Lung (tissue), 12 donors: ENCODE measurements around the gene LRIF1. TPM values are rescaled to one million over a fixed set of nuclear protein-coding genes. Genes with fewer than 3 reads are reported as not detected.
A peak's percentile ranks its signal among the peaks of the same experiment; 100 is the strongest.

ENCODE experiments used
- ATAC-seq: fragments of 200-7000 bp; cut with Tn5 transposase; one replicate; pipeline ENCODE4 v1.9.1; 2020; ENCODE audit warnings: moderate number of reproducible peaks; ENCODE audit not compliant: insufficient read depth, low FRiP score
- DNase-seq, 3 donors: peaks; one replicate each; pipeline ENCODE4 v3.0.0-alpha.2; 2013 to 2017
- H3K27ac ChIP-seq, 2 donors: one replicate each; pipeline ENCODE4 v1.5.1; 2013; ENCODE audit warnings: mild to moderate bottlenecking in 2 of 2, moderate library complexity in 2 of 2, control low read depth in 1 of 2, inconsistent platforms in 1 of 2, low read depth in 1 of 2, low read length in 1 of 2
- H3K27me3 ChIP-seq, 3 donors: one replicate each; pipeline ENCODE4 v1.5.1; 2013; ENCODE audit warnings: low read length in 2 of 3; ENCODE audit not compliant: control insufficient read depth in 3 of 3, insufficient read depth in 3 of 3
- H3K36me3 ChIP-seq, 4 donors: one replicate each; pipeline ENCODE4 v1.5.1; 2013; ENCODE audit warnings: low read length in 4 of 4, mild to moderate bottlenecking in 1 of 4, moderate library complexity in 1 of 4; ENCODE audit not compliant: control insufficient read depth in 4 of 4, insufficient read depth in 4 of 4
- H3K4me1 ChIP-seq, 5 donors: one replicate each; pipeline ENCODE4 v1.5.1; 2013; ENCODE audit warnings: low read length in 5 of 5, mild to moderate bottlenecking in 2 of 5, moderate library complexity in 1 of 5; ENCODE audit not compliant: control insufficient read depth in 5 of 5, insufficient read depth in 5 of 5
- H3K4me3 ChIP-seq: one replicate; pipeline ENCODE4 v1.5.1; 2013; ENCODE audit warnings: mild to moderate bottlenecking, control low read depth, moderate library complexity
- H3K9ac ChIP-seq, 2 donors: one replicate each; pipeline ENCODE4 v1.5.1; 2013; ENCODE audit warnings: low read length in 2 of 2, control low read depth in 1 of 2; ENCODE audit not compliant: insufficient read depth in 1 of 2
- H3K9me3 ChIP-seq, 4 donors: one replicate each; pipeline ENCODE4 v1.5.1; 2013; ENCODE audit warnings: low read length in 3 of 4, mild to moderate bottlenecking in 1 of 4, moderate library complexity in 1 of 4; ENCODE audit not compliant: control insufficient read depth in 4 of 4, insufficient read depth in 3 of 4
- CTCF ChIP-seq: IDR thresholded peaks from 2 replicates; pipeline ENCODE4 v1.5.1; 2012; ENCODE audit warnings: mild to moderate bottlenecking; ENCODE audit errors: control extremely low read depth, extremely low read depth
- WGBS, 2 donors: extraction: QIAGEN DNeasy Blood & Tissue Kit; methylation state at CpG; one replicate each; pipeline ENCODE4 v1.1.7; 2013; 5-methylcytosine and 5-hydroxymethylcytosine counted together
- polyA plus RNA-seq, 2 donors: library from polyadenylated mRNA; stranded (reverse); fragments of 200-250 nt; gene quantifications; one replicate each; pipeline ENCODE4 v1.2.1, GENCODE V29; 2013
- total RNA-seq, 2 donors: library from RNA; depleted of rRNA in 1 of 2; stranded (reverse); fragments of >200 nt in 1 of 2; gene quantifications; one replicate each; pipeline ENCODE4 v1.2.1, GENCODE V29; 2014 to 2021
- donor health status: control.
- donor health status: control.
- donor health status: Bipolar disorder and iron deficiency.
- donor health status: healthy.
- donor health status: DM: yes; HTN: yes; CAD: no.

The LRIF1 gene
- total and polyA plus RNA-seq, 4 donors, result 8.5 to 12.2 (median 9.1) TPM

- no peak for ATAC-seq
- no peaks in the 10 kb centered on the region for H3K36me3 ChIP-seq
- TF ChIP-seq CTCF, result no peak
- peak in 1 of 3 donors; percentile 0 for DNase-seq
- no peaks in the 10 kb centered on the region for H3K27me3 ChIP-seq
- H3K4me3 ChIP-seq, result no peak overlapping the region
- H3K27ac ChIP-seq, result no peak overlapping the region
- H3K9ac ChIP-seq, result no peak overlapping the region
- 14 to 23% methylated on average over 2 of the region's 2 CpGs for WGBS, 2 donors
- no peaks in the 10 kb centered on the region for H3K4me1 ChIP-seq
- H3K9me3 ChIP-seq, result peaks cover 0 to 3% (median 0%) of the 10 kb centered on the region in 4 donors
Measured at GRCh38 chr1:110916669-110917306, 46.9 kb downstream of the LRIF1 start.

- H3K9ac ChIP-seq, result no peak overlapping the region
- H3K4me3 ChIP-seq, result no peak overlapping the region
- H3K27ac ChIP-seq, result no peak overlapping the region
- ATAC-seq (no peak), DNase-seq (no peak)
- no peaks in the 10 kb centered on the region for H3K4me1 ChIP-seq
- H3K36me3 ChIP-seq, result no peaks in the 10 kb centered on the region
- peaks cover 0 to 3% (median 0%) of the 10 kb centered on the region in 4 donors for H3K9me3 ChIP-seq
- no peak for TF ChIP-seq CTCF
- WGBS, 2 donors, result 87 to 90% methylated on average over 2 of the region's 2 CpGs
- no peaks in the 10 kb centered on the region for H3K27me3 ChIP-seq
Measured at GRCh38 chr1:110916274-110916668, 47.5 kb downstream of the LRIF1 start.

GRCh38 chr1:110915804-110916203 lies 47.9 kb downstream of the LRIF1 start:
- no peak overlapping the region for H3K27ac ChIP-seq
- TF ChIP-seq CTCF, result no peak
- no peaks in the 10 kb centered on the region for H3K36me3 ChIP-seq
- no peak overlapping the region for H3K4me3 ChIP-seq
- peaks cover 0 to 3% (median 0%) of the 10 kb centered on the region in 4 donors for H3K9me3 ChIP-seq
- ATAC-seq, result no peak
- 78 to 90% methylated on average over 2 of the region's 2 CpGs for WGBS, 2 donors
- DNase-seq, result no peak
- H3K4me1 ChIP-seq, result no peaks in the 10 kb centered on the region
- no peak overlapping the region for H3K9ac ChIP-seq
- H3K27me3 ChIP-seq, result no peaks in the 10 kb centered on the region

- no peak overlapping the region for H3K9ac ChIP-seq
- 91 to 98% methylated on average over 3 of the region's 3 CpGs for WGBS, 2 donors
Measured at GRCh38 chr1:110914676-110915075, 49.0 kb downstream of the LRIF1 start.

More at GRCh38 chr1:110914676-110915075, 49.0 kb downstream of the LRIF1 start:
- Histone ChIP-seq H3K4me3 (no peak overlapping the region), H3K27me3 (no peaks in the 10 kb centered on the region), H3K9me3 (peaks cover 0 to 3% (median 0%) of the 10 kb centered on the region in 4 donors), H3K4me1 (no peaks in the 10 kb centered on the region), H3K27ac (no peak overlapping the region), H3K36me3 (no peaks in the 10 kb centered on the region)
- ATAC-seq, result no peak
- DNase-seq, result no peak
- no peak for TF ChIP-seq CTCF
